Measurements from ENCODE around the gene SAMD11.

- no peak for TF ChIP-seq POLR2AphosphoS5 (IDR thresholded peaks at IDR 0.05)
- TF ChIP-seq, protein P1, sequence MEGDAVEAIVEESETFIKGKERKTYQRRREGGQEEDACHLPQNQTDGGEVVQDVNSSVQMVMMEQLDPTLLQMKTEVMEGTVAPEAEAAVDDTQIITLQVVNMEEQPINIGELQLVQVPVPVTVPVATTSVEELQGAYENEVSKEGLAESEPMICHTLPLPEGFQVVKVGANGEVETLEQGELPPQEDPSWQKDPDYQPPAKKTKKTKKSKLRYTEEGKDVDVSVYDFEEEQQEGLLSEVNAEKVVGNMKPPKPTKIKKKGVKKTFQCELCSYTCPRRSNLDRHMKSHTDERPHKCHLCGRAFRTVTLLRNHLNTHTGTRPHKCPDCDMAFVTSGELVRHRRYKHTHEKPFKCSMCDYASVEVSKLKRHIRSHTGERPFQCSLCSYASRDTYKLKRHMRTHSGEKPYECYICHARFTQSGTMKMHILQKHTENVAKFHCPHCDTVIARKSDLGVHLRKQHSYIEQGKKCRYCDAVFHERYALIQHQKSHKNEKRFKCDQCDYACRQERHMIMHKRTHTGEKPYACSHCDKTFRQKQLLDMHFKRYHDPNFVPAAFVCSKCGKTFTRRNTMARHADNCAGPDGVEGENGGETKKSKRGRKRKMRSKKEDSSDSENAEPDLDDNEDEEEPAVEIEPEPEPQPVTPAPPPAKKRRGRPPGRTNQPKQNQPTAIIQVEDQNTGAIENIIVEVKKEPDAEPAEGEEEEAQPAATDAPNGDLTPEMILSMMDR (IDR thresholded peaks at IDR 0.05), result no peak
Observed at GRCh38 chr1:901108-901859, 22.4 kb upstream of the SAMD11 start.

Measured in prostate gland (tissue), 2 donors.